ENCODE results near the gene REG4.

Gene REG4

GRCh38 chr1:119822406-119822805 lies 11.1 kb upstream of the REG4 start:
- H3K4me3 ChIP-seq (ENCODE audit: low read depth, low read length), result no peak overlapping the region
- DNase-seq (ENCODE audit: low read depth), result no peak
- no peak for TF ChIP-seq CTCF (IDR thresholded peaks at IDR 0.05; ENCODE audit: insufficient read depth, low read depth, low read length, missing control alignments)

- no peak for TF ChIP-seq CTCF (IDR thresholded peaks at IDR 0.05; ENCODE audit: insufficient read depth, low read depth, low read length, missing control alignments)
- no peak for DNase-seq (ENCODE audit: low read depth)
- no peak overlapping the region for H3K4me3 ChIP-seq (ENCODE audit: low read depth, low read length)
Measured at GRCh38 chr1:119818181-119818580, 6.9 kb upstream of the REG4 start.

GRCh38 chr1:119816407-119816806 lies 5.1 kb upstream of the REG4 start:
- no peak for TF ChIP-seq CTCF (IDR thresholded peaks at IDR 0.05; ENCODE audit: insufficient read depth, low read depth, low read length, missing control alignments)
- no peak overlapping the region for H3K4me3 ChIP-seq (ENCODE audit: low read depth, low read length)
- no peak for DNase-seq (ENCODE audit: low read depth)

GRCh38 chr1:119815928-119816327 lies 4.7 kb upstream of the REG4 start:
- DNase-seq (ENCODE audit: low read depth), result no peak
- no peak overlapping the region for H3K4me3 ChIP-seq (ENCODE audit: low read depth, low read length)
- no peak for TF ChIP-seq CTCF (IDR thresholded peaks at IDR 0.05; ENCODE audit: insufficient read depth, low read depth, low read length, missing control alignments)

GRCh38 chr1:119815361-119815760 lies 4.1 kb upstream of the REG4 start:
- no peak overlapping the region for H3K4me3 ChIP-seq (ENCODE audit: low read depth, low read length)
- TF ChIP-seq CTCF (IDR thresholded peaks at IDR 0.05; ENCODE audit: insufficient read depth, low read depth, low read length, missing control alignments), result no peak
- DNase-seq (ENCODE audit: low read depth), result no peak

GRCh38 chr1:119814288-119814687 lies 3.0 kb upstream of the REG4 start:
- TF ChIP-seq CTCF (IDR thresholded peaks at IDR 0.05; ENCODE audit: insufficient read depth, low read depth, low read length, missing control alignments), result no peak
- H3K4me3 ChIP-seq (ENCODE audit: low read depth, low read length), result no peak overlapping the region
- DNase-seq (ENCODE audit: low read depth), result no peak

GRCh38 chr1:119811985-119812557 lies 811 bp upstream of the REG4 start:
- H3K4me3 ChIP-seq (ENCODE audit: low read depth, low read length), result no peak overlapping the region
- TF ChIP-seq CTCF (IDR thresholded peaks at IDR 0.05; ENCODE audit: insufficient read depth, low read depth, low read length, missing control alignments), result no peak
- no peak for DNase-seq (ENCODE audit: low read depth)

All from GM12865 (cell line).